Hematopoietic multipotent progenitor cell (in vitro differentiated cells): ENCODE data around the gene CCDC85A. TPM values are rescaled to one million over a fixed set of nuclear protein-coding genes. Genes with fewer than 3 reads are reported as not detected.

Experiments
- DNase-seq, 3 donors: peaks; one replicate each; pipeline ENCODE4 v3.0.0-alpha.2; 2011 to 2015; ENCODE audit warnings: low read depth in 2 of 3, low spot score in 2 of 3
- small RNA-seq: library from RNA; depleted of rRNA; stranded (forward); fragments of <200 nt; gene quantifications from one replicate; pipeline ENCODE3, GENCODE V24; 2012
- total RNA-seq: library from RNA; depleted of rRNA; stranded (reverse); fragments of >200 nt; gene quantifications from one replicate; pipeline ENCODE4 v1.2.3, GENCODE V29; 2012

CCDC85A gene
- total RNA-seq, 1 donor: 0.27 TPM

DNA sequence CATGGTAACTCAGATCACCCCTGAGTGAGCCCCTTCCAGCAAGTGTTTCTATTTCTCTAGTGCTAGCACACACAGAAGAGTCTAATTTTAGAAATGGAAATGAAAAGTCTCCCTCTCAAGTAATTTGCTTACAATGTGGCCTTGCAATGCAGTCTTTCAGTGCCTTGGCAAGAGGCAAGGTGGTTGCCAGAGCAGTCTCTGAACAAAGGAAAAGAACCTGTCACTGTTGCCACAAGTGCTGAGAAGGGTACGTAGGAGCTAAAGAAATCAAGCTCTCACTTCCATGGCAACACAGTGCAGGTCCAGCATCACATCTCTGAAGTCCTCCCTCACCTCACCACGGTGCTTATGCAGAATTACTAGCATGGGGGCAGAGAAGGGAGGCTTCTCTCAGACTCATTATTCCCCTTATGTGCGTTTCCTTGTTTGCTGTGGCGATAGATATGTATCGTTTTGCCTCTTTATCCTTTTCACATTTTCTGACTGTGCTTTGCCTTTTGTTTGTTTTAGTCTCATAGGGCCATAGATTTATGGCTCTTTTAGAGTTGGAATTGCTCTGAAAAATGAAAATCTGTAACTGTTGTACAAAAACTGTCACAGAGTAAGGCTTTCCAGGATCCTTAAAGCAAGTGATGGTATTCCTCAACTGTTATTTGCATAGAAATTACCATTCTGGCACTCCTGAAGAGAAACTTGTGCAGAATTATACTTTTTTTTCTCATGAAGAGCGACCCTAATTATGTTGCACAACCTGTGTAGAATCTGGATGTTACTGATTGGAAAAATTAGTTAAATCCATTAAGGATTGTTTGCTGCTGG is 164.8 kb downstream of the CCDC85A start:
- no peak for DNase-seq

DNA sequence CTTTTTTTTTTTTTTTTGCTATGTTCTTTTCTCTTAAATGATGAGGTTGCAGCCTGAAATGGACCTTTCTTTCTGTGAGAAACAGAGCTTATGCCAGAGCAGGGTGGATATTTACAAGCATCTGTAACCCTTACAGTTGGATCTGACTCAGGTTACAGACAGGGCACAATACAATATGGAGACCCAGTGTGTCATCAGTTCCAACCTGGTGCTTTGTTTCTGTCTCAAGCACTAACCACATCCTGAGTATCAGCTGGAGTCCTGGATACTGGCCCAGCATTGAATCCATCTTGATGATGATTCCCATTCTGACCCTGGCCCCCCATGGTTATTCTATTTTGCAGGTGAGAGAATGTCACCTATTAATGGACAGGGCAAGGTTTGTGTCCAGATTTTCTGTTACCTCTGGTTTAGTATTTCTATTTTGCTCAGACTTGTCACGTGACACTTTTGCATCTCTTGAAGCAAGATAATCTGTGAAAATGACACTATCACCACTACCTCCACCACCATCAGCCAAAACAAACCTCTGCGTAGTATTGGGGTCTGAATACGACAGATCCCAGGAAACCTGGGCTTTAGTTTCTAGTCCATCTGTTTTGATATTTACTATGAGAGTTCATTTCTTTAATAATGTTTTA is 174.0 kb downstream of the CCDC85A start:
- DNase-seq: no peak

DNA sequence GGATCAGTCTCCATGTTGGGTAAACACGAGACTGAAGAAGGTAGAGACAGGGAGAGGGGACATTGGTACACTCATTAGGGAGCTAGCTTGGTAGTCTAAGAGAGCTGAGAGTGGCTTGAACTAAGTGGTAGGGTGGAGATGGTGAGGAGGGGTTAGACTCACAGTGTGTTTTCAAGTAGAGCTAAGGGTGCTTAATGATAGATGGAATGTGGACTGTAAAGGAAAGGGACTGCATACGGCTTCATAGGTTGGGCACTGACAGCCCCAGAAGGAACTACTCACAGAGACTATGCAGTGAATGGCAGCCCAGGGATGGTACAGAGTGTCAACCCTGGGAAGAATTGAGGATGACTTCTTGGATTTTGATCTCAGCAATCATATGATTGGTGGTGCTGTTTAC is 178.1 kb downstream of the CCDC85A start:
- DNase-seq: no peak

DNA sequence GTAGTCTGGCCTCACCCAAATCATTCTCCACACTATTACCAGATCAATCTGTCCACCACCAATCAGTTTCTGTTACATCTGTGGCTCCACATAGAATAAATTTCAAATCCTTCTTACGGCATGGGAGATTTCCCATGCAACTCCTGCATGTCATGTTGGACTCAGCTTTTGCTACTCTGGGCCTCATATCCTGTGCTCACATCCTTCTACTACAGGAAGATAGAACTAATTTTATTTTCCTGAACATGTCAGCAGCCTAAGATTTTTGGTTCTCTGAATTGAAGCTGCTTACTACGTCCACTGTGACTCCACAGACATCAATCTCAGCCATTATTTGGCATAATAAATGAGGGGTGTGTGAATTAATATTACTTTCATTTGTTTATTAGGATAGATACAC is 181.1 kb downstream of the CCDC85A start:
- no peak for DNase-seq

DNA sequence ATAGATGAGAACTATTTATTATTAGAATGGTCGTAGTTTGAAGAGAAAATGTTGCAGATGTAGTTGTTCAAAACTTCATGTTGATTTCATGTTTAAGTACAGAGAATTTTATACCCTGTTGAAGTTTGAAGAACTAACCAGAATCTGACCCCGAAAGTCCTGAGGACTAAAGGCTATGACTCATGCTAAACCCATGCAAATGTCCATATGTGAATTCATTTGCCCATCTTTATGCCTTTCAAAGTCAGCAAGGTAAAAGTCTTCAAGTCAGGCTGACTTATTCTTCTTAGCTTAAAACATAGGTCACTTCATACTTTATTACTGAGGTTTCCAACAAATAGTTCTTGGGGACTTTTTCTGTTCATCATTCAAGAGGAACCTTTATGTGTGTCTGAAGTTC is 185.5 kb downstream of the CCDC85A start:
- no peak for DNase-seq

DNA sequence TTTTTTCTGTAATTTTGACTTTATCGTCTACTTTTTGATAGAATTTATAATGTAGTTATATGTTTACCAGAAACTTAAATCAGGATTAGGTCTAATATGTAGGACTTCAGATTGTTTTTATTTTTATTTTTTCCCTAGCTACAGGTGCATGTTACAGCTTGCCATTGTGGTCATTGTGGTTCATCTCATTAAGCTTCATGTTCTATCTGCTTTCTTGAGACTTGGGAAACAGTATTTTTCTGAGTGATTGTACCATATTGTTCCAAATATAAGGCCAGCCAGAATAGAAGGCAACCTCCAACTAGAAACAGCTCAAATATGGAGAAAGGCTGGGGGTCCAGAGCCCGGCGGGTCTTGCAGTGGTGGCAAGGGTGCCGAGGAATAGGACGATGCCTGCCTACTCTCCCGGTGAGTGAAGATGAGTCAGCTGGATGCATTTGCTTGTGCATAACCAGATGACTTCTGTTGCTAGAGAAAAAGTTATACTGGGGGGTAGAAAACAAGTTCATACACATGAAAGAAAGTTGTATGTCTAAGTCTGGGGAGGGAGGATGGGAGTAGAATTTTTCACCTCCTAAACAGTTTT is 188.4 kb downstream of the CCDC85A start:
- no peak for DNase-seq

DNA sequence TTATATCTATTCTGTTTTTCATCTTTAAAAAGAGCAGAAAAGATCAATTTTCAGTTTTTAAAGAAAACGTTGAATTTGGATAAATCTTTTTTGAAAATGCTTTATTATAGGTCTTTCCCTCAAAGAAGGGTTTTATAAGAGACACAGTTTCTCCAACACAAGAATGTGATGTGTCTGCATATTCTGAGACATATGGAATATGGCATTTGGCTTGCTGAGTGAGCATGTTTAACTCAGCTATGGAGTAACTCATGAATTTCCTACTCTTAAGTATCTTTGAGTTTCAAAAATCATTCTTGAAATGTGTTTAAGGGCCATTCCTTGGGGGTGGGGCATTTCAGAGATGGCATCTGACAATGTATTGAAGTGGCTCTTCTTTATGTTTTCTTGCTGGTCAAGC is 191.5 kb downstream of the CCDC85A start:
- no peak for DNase-seq

DNA sequence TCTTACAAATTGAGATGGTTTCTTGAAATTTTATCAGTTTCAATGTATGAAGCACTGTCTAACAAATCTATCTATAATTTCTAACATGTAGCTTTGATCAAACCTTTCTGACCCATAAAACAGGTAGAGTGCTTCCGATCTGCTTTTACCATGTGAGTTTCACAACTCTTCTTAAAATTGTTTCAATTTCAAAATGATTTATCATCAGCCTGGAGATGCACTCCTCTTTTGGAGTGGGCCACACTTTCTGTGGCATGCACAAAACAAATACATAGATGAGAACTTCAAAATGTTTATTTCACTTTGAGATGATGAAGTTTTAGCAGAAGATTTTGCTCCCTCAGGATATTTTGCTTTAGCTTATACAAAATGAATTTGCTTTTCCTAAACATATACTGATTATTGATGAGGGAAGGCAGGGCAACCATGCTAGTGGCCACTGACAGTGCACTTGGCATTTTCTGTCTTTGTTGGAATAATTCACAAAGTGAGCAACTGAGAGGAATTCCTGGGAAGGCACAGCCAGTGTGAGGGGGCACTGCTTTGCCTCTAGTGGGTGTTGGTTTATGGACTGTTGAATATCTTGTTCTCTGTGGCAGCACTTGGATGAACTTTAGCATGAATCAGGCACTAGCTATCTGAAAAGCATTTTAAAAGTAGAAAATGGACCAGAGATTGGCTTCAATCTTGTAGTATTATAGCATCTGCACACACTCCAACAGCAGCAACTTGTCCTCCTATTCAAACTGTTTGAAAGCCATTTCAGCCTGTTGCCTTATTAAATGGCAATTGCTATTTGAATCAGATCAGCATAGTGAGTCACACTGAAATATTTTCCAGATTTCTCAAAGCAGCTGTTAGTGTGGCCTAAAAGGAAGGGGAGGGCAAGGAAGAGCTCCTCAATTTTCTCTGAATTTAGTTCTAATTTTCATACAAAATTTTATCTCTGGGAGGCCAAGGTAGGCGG is 193.2 kb downstream of the CCDC85A start:
- DNase-seq: no peak

DNA sequence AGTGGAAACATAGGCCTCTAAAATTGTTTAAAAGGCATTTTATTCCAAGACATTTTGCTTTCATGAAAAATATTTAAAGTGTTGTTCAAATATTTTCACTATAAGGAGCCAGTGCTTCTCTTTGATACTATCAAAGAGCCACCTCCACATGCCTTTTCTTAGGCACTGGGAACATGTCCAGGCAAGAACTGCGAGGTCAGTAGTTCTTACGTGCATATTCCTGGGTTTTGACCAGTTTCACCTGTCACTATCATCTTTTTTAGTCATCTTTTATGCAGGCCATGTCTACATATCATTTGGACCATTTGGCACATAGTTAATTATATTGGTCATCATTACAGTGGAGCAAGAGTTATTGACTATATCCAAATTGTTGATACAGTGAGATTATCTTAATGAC is 195.3 kb downstream of the CCDC85A start:
- DNase-seq: no peak

DNA sequence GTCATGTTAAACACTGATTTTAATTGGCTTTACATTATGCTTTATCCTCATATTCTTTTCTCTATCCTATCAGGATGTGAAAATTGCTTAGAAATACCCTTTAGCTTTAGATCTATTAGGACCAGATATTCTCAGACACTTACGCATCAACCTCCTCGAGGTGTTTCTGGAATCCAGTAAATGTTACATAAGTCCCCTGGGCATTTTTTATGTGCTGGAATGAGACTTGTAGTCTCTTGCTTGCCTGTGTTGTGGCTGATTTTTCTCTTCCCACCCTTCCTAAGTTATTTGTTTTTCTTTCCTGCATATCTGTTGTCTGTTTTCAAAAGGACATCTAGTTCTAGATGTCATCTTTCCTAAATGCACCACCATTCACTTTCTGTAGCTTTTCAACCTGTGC is 197.1 kb downstream of the CCDC85A start:
- DNase-seq: no peak

DNA sequence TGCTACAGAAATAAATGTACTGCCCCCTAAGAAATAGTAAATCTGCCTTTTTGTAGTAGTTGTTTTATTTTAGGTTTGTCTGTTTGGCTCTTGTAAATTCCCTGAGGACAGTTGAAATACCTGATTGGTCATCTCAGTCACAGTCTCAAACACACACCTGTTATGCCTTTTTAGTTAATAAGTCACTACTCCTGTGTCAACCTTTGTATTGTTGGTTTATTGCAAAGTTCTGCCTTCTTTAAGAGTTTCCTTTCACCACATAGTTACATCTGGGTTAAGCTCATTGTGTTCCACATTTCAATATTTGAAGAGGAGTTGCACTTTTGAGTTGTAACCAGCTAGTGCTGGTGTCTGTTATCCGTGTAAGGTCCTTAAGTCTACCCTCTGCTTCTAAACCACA is 198.7 kb downstream of the CCDC85A start:
- DNase-seq: no peak

DNA sequence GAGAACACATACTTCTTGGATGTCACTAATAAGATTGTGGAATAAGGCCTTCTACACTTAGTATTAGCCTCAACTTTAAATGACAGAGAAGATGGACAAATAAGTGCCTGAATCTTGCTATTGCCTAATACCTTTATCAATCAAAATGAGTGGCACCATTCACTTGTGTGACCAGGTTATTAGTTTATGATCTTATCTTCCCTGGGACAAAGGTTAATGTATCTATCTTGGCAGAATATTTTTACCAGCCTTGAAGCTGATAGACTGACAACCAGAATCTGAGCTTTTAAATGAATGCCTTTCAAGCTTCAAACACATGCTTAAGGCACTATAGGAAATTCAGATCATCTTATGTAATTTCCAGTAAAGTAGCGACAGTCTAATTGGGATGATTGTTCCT is 202.9 kb downstream of the CCDC85A start:
- no peak for DNase-seq

DNA sequence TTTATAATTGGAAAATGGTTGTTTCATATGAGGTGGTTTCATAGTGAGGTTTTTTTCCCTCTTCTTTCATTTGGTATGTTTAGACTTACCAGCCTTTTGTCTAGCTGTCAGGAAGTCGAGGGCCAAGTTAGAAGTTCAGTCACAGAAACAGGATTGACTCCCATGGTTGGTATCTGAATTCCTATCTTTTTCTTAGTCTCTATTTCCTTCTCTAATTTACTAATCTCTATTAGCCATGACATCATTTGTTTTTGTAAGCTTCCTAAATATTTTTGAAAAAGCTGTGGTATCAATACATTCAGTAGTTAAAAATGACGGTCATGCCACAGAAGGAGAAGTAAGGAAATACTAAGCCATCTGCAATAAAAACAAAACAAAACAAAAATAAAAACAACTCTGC is 206.9 kb downstream of the CCDC85A start:
- no peak for DNase-seq

DNA sequence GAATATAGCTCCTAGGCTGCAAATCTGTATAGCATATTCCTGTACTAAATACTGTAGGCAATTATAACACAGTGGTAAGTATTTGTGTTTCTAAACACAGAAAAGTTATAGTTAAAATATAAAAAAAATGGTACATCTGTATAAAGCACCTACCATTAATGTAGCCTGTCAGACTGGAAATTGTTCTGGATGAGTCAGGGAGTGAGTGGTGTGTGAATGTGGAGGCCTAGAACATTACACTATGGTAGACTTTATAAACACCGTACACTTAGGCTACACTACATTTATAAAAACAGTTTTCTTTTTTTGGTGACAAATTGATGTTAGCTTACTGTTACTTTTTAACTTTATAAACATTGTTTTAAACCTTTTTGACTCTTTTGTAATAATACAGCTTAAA is 226.3 kb downstream of the CCDC85A start:
- DNase-seq: no peak

DNA sequence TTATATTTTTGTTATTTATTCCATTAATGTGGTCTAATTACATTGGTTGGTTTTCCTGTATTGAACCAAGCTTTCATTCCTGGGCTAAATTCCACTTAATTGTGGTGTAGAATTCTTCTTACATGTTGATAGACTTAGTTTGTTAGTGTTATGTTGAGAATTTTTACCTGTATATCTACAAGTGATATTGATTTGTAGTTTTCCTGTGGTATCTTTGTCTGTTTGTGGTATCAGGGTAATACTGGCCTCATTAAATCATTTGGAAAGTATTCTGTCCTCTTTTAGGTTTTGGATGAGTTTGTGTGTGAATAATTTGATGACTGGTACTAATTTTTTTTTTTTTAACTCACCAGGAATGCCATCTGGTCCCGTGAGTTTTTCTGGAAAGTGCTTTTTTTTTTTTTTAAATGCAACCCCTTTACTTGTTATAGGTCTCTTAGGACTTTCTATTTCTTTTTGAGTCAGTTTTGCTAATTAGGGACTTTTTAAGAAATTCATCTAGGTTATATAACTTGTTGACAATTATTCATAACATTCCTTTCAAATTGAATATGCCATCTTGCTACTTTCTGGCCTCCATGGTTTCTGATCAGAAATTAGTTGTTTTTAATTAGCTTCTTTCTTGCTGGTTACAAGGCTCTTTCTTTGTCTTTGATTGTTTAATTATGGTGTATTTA is 232.8 kb downstream of the CCDC85A start:
- no peak for DNase-seq

Small RNA genes lying within 50 kb of the gene (small RNA-seq; reads per million reads assigned to genes)
- gene RNA5SP93: not detected
